Hepatocyte (in vitro differentiated cells): Measurements from ENCODE around the gene GTF3C1.

Experiments used
- CTCF ChIP-seq: fragments of 200-600 bp; sonication (generic); IDR thresholded peaks from 2 replicates; pipeline ENCODE4 v1.5.1; 2016; ENCODE audit warnings: antibody characterized with exemption, mild to moderate bottlenecking; ENCODE audit not compliant: poor library complexity
- EZH2 ChIP-seq: fragments of 200-600 bp; sonication (generic); IDR thresholded peaks from 2 replicates; pipeline ENCODE4 v1.6.1; 2016; ENCODE audit warnings: antibody characterized with exemption, mild to moderate bottlenecking, borderline replicate concordance

GRCh38 chr16:27426423-27427408 is 123.0 kb downstream of the GTF3C1 start:
- TF ChIP-seq CTCF (no peak), EZH2 (no peak)
